ENCODE results near the gene SFSWAP.

The SFSWAP gene

GRCh38 chr12:131810726-131811125, 99.8 kb downstream of the SFSWAP start:
- no peak for TF ChIP-seq POU6F1 (CRISPR knock-in tag; IDR thresholded peaks at IDR 0.05; ENCODE audit: borderline replicate concordance, low read depth)
- no peak for TF ChIP-seq SNAI2 (CRISPR knock-in tag; IDR thresholded peaks at IDR 0.05)
- TF ChIP-seq ESRRG (CRISPR knock-in tag; IDR thresholded peaks at IDR 0.05): no peak
- TF ChIP-seq BACH2 (CRISPR knock-in tag; IDR thresholded peaks at IDR 0.05; ENCODE audit: borderline replicate concordance): no peak
- no peak for TF ChIP-seq GLIS3 (CRISPR knock-in tag; IDR thresholded peaks at IDR 0.05)
- TF ChIP-seq ZNF8 (CRISPR knock-in tag; IDR thresholded peaks at IDR 0.05): no peak
- TF ChIP-seq TOX (CRISPR knock-in tag; IDR thresholded peaks at IDR 0.05; ENCODE audit: borderline replicate concordance): no peak
- no peak for TF ChIP-seq ZC3H10 (CRISPR knock-in tag; IDR thresholded peaks at IDR 0.05)
- TF ChIP-seq PATZ1 (CRISPR knock-in tag; IDR thresholded peaks at IDR 0.05; ENCODE audit: borderline replicate concordance): no peak
- TF ChIP-seq RARB (CRISPR knock-in tag; IDR thresholded peaks at IDR 0.05): no peak
- no peak for TF ChIP-seq ISL1 (CRISPR knock-in tag; IDR thresholded peaks at IDR 0.05)
- TF ChIP-seq ARNTL (CRISPR knock-in tag; IDR thresholded peaks at IDR 0.05; ENCODE audit: borderline replicate concordance, low read depth): no peak
- no peak for TF ChIP-seq TSHZ2 (CRISPR knock-in tag; IDR thresholded peaks at IDR 0.05)
- no peak for TF ChIP-seq ZNF70 (CRISPR knock-in tag; IDR thresholded peaks at IDR 0.05)
- TF ChIP-seq ZFP3 (CRISPR knock-in tag; IDR thresholded peaks at IDR 0.05): no peak
- TF ChIP-seq CREB5 (CRISPR knock-in tag; IDR thresholded peaks at IDR 0.05; ENCODE audit: low read depth): no peak
- no peak for TF ChIP-seq TCF4 (CRISPR knock-in tag; IDR thresholded peaks at IDR 0.05; ENCODE audit: borderline replicate concordance)
- no peak for TF ChIP-seq OSR1 (CRISPR knock-in tag; IDR thresholded peaks at IDR 0.05)
- TF ChIP-seq CSRNP3 (CRISPR knock-in tag; IDR thresholded peaks at IDR 0.05): no peak
- ATAC-seq: no peak

- TF ChIP-seq TSHZ2 (CRISPR knock-in tag; IDR thresholded peaks at IDR 0.05): no peak
- TF ChIP-seq ZFP3 (CRISPR knock-in tag; IDR thresholded peaks at IDR 0.05): no peak
- ATAC-seq: no peak
Observed at GRCh38 chr12:131815131-131815530, 104.2 kb downstream of the SFSWAP start.

All from SK-N-SH treated with all-trans-retinoic acid at 6 μM for 48 hours (cell line).